Measurements from ENCODE around the gene IL6ST. TPM values are rescaled to one million over a fixed set of nuclear protein-coding genes. Genes with fewer than 3 reads are reported as not detected.
"Not testable (repeated sequence)": the region's sequence is repeated elsewhere in the genome, so short reads cannot be mapped to it uniquely, and the experiment has no call there.

IL6ST gene
- 289 and 448 TPM in 2 replicates for polyA plus RNA-seq (2011; rRNA removed)
- polyA minus RNA-seq (2011; rRNA and poly(A)+ RNA removed) = 318 and 685 TPM in 2 replicates

DNA sequence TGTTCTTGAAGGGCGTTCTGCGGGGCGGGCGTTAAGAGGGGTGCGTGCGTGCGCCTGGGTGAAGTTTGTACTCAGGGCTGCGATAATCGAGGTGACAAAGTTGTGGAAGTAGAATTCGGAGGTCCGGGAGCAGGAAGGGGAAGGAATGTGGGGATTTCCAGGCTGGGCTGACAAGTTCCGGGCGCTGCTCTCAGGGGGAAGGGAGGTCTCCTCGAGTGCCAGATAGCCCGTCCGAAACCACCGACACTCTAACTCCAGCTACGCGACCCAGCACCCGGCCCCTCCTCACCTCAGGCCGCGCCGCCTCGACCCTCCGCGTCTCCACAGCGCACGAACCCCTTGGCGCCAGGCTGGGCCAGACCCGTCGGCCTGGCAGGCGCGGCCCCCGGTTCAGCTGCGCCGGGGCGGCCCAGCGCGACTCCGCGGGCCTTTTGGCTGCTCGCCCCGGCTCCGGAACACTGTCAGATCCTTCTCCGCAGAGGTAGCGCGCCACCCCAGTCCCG lies at the start of gene IL6ST:
Gene IL6ST (minus strand): TSS at position 469 of the 503 bp plus-strand sequence. CDS start 18,685 bp downstream, outside the sequence.
- CTCF ChIA-PET = no interaction called here
- POLR2A ChIA-PET = interaction anchor here (0.6 to 2.1 kb wide), 8 partner anchors 18 to 347 kb away, joined by 3 to 13 read pairs (median 5); no protein-coding TSS in a partner anchor

GRCh38 chr5:56039985-56040384 lies 45.2 kb upstream of the IL6ST start:
- no peak overlapping the region for H3K27ac ChIP-seq (ENCODE audit: low read depth, low read length)
- ChIA-PET CTCF (no interaction called here), POLR2A (no interaction called here)
- TF ChIP-seq, protein P1, sequence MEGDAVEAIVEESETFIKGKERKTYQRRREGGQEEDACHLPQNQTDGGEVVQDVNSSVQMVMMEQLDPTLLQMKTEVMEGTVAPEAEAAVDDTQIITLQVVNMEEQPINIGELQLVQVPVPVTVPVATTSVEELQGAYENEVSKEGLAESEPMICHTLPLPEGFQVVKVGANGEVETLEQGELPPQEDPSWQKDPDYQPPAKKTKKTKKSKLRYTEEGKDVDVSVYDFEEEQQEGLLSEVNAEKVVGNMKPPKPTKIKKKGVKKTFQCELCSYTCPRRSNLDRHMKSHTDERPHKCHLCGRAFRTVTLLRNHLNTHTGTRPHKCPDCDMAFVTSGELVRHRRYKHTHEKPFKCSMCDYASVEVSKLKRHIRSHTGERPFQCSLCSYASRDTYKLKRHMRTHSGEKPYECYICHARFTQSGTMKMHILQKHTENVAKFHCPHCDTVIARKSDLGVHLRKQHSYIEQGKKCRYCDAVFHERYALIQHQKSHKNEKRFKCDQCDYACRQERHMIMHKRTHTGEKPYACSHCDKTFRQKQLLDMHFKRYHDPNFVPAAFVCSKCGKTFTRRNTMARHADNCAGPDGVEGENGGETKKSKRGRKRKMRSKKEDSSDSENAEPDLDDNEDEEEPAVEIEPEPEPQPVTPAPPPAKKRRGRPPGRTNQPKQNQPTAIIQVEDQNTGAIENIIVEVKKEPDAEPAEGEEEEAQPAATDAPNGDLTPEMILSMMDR (IDR thresholded peaks at IDR 0.05; ENCODE audit: low read depth, low read length) = no peak
- no peak for DNase-seq (ENCODE audit: low read depth, low spot score)
- H3K27me3 ChIP-seq (ENCODE audit: control insufficient read depth, insufficient read depth, low read length) = no peaks in the 10 kb centered on the region
- H3K9me3 ChIP-seq (ENCODE audit: control insufficient read depth, insufficient read depth, low read length) = no peaks in the 10 kb centered on the region; the same call in 1 of the 2 replicates
- H3K4me3 ChIP-seq (ENCODE audit: low read depth, low read length) = no peak overlapping the region

More for the DNA sequence above, at the start of gene IL6ST:
- no peaks in the 10 kb centered on the region for H3K27me3 ChIP-seq (ENCODE audit: control insufficient read depth, insufficient read depth, low read length)
- peak within 1 kb of the TSS; percentile 96 for H3K27ac ChIP-seq (ENCODE audit: low read depth, low read length)
- H3K4me3 ChIP-seq (ENCODE audit: low read depth, low read length) = peak within 1 kb of the TSS; percentile 80
- DNase-seq (ENCODE audit: low read depth, low spot score) = peak; percentile 71
- TF ChIP-seq, protein P1 (IDR thresholded peaks at IDR 0.05; ENCODE audit: low read depth, low read length) = no peak
- no peaks in the 10 kb centered on the region for H3K9me3 ChIP-seq (ENCODE audit: control insufficient read depth, insufficient read depth, low read length)

GRCh38 chr5:56038206-56038605 lies 43.4 kb upstream of the IL6ST start:
- H3K27ac ChIP-seq (ENCODE audit: low read depth, low read length); H3K27me3 ChIP-seq (ENCODE audit: control insufficient read depth, insufficient read depth, low read length); DNase-seq (ENCODE audit: low read depth, low spot score); H3K9me3 ChIP-seq (ENCODE audit: control insufficient read depth, insufficient read depth, low read length); POLR2A ChIA-PET; H3K4me3 ChIP-seq (ENCODE audit: low read depth, low read length): not testable (repeated sequence)
- CTCF ChIA-PET = interaction anchor here (0.7 kb wide), 1 partner anchor 11 kb away, joined by 3 read pairs; no protein-coding TSS in a partner anchor

- ChIA-PET POLR2A (no interaction called here), CTCF (interaction anchor here (0.7 kb wide), 1 partner anchor 11 kb away, joined by 3 read pairs; no protein-coding TSS in a partner anchor)
- no peak overlapping the region for H3K4me3 ChIP-seq (ENCODE audit: low read depth, low read length)
Observed at GRCh38 chr5:56037531-56038010, 42.8 kb upstream of the IL6ST start.

DNA sequence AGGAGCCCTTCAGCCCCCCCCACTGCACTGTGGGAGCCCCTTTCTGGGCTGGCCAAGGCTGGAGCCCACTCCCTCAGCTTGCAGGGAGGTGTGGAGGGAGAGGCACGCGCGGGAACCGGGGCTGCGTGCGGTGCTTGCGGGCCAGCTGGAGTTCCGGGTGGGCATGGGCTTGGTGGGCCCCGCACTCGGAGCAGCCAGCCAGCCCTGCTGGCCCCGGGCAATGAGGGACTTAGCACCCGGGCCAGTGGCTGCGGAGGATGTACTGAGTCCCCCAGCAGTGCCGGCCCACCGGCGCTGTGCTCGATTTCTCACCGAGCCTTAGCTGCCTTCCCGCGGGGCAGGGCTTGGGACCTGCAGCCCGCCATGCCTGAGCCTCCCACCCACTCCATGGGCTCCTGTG lies 40.6 kb upstream of the IL6ST start:
- CTCF ChIA-PET; H3K9me3 ChIP-seq (ENCODE audit: control insufficient read depth, insufficient read depth, low read length); POLR2A ChIA-PET; H3K27ac ChIP-seq (ENCODE audit: low read depth, low read length); H3K4me3 ChIP-seq (ENCODE audit: low read depth, low read length); H3K27me3 ChIP-seq (ENCODE audit: control insufficient read depth, insufficient read depth, low read length); DNase-seq (ENCODE audit: low read depth, low spot score): not testable (repeated sequence)

More at GRCh38 chr5:56037531-56038010, 42.8 kb upstream of the IL6ST start:
- DNase-seq (ENCODE audit: low read depth, low spot score) = no peak
- no peak overlapping the region for H3K27ac ChIP-seq (ENCODE audit: low read depth, low read length)
- TF ChIP-seq, protein P1 (IDR thresholded peaks at IDR 0.05; ENCODE audit: low read depth, low read length) = no peak
- no peaks in the 10 kb centered on the region; the same call in 1 of the 2 replicates for H3K9me3 ChIP-seq (ENCODE audit: control insufficient read depth, insufficient read depth, low read length)
- H3K27me3 ChIP-seq (ENCODE audit: control insufficient read depth, insufficient read depth, low read length) = no peaks in the 10 kb centered on the region

GRCh38 chr5:56029871-56030630 lies 35.3 kb upstream of the IL6ST start:
- CTCF ChIA-PET; H3K27me3 ChIP-seq (ENCODE audit: control insufficient read depth, insufficient read depth, low read length); H3K4me3 ChIP-seq (ENCODE audit: low read depth, low read length); H3K27ac ChIP-seq (ENCODE audit: low read depth, low read length); H3K9me3 ChIP-seq (ENCODE audit: control insufficient read depth, insufficient read depth, low read length); DNase-seq (ENCODE audit: low read depth, low spot score); POLR2A ChIA-PET: not testable (repeated sequence)
